Measurements from ENCODE around the gene OTUB2.

The OTUB2 gene

DNA sequence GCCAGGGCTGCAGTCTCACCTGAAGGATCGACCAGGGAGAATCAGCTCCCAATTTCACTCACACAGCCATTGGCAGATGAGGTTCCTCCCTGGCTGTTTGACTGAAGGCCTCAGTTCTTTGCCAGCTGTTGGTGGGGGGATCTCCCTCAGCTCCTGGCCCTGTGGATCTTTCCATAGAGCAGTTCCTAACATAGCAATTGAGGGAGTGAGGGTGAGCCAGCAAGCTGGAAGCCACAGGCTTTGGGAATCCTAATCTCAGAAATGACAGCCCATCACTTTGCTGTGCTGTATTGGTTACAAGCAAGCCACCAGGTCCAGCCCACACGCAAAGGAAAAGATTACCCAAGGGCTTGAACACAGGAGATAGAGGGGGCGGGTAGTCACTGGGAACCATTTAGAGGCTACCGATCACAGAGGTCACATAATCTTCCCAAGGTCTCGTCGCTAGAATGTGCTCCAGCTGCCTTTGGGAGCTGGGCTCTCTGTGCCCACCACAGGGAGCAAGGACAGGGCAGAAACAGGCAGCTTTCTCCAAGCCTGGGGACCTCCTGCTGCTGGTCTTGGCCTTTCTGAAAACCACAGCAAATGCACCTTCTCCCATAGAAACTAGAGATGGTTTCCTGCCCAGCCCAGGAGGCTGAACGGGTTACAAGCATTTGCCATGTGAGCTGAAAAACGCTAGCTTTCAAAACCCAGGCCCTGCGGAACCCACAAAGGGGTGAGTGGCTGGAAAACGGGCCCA is 4.6 kb upstream of the OTUB2 start:
- no peak overlapping the region for H3K23ac ChIP-seq (ENCODE audit: low read length)
- no peak overlapping the region for H3K14ac ChIP-seq (ENCODE audit: low read length)
- H3K18ac ChIP-seq (ENCODE audit: low read length), result no peak overlapping the region
- H3K79me1 ChIP-seq (ENCODE audit: low read length), result peaks cover 6% of the 10 kb centered on the region
- H2BK12ac ChIP-seq (ENCODE audit: low read length), result no peak overlapping the region
- no CpG with 5 or more reads among the region's 10 CpGs for WGBS (ENCODE audit: extremely low coverage, insufficient coverage, insufficient read length)
- no peak overlapping the region for H3K27ac ChIP-seq (ENCODE audit: low read depth, low read length)
- H3K9ac ChIP-seq (ENCODE audit: low read length), result no peak overlapping the region
- H2AFZ ChIP-seq (ENCODE audit: insufficient read depth, low read length, poor library complexity), result no peak overlapping the region
- H3K9me3 ChIP-seq (ENCODE audit: insufficient read depth, low read depth, low read length), result peaks cover 2% of the 10 kb centered on the region
- H4K91ac ChIP-seq (ENCODE audit: low read depth, low read length), result peak overlapping the region; percentile 9
- H3K4me3 ChIP-seq (ENCODE audit: low read depth, low read length), result no peak overlapping the region
- no peak overlapping the region for H4K8ac ChIP-seq (ENCODE audit: low read depth, low read length)
- no peaks in the 10 kb centered on the region for H3K27me3 ChIP-seq (ENCODE audit: insufficient read depth, low read length)
- no peak overlapping the region for H2AK5ac ChIP-seq (ENCODE audit: low read length)
- H3K36me3 ChIP-seq (ENCODE audit: control insufficient read depth in 1 of 2, insufficient read depth in 2 of 2, low read length in 2 of 2), result no peaks in the 10 kb centered on the region
- no peak overlapping the region for H3K4ac ChIP-seq (ENCODE audit: low read depth, low read length)
- H3K79me2 ChIP-seq (ENCODE audit: control insufficient read depth, insufficient read depth, low read length, poor library complexity), result no peaks in the 10 kb centered on the region
- H2BK120ac ChIP-seq (ENCODE audit: insufficient read depth, low read length, poor library complexity), result peak overlapping the region; percentile 41
- H4K12ac ChIP-seq (ENCODE audit: low read depth, low read length), result no peak overlapping the region
- no peak for DNase-seq
- peaks cover 0 to 7% of the 10 kb centered on the region in 2 experiments for H3K4me1 ChIP-seq (ENCODE audit: control insufficient read depth in 1 of 2, insufficient read depth in 2 of 2, low read length in 2 of 2)
- no peak overlapping the region for H3K4me2 ChIP-seq (ENCODE audit: low read length)
- H2BK5ac ChIP-seq (ENCODE audit: low read depth, low read length, poor library complexity), result no peak overlapping the region

GRCh38 chr14:94022532-94023411 is 3.4 kb upstream of the OTUB2 start:
- Histone ChIP-seq H3K4me3 (ENCODE audit: low read depth, low read length) (no peak overlapping the region), H3K9ac (ENCODE audit: low read length) (no peak overlapping the region)
- WGBS (ENCODE audit: extremely low coverage, insufficient coverage, insufficient read length), result no CpG with 5 or more reads among the region's 10 CpGs

DNA sequence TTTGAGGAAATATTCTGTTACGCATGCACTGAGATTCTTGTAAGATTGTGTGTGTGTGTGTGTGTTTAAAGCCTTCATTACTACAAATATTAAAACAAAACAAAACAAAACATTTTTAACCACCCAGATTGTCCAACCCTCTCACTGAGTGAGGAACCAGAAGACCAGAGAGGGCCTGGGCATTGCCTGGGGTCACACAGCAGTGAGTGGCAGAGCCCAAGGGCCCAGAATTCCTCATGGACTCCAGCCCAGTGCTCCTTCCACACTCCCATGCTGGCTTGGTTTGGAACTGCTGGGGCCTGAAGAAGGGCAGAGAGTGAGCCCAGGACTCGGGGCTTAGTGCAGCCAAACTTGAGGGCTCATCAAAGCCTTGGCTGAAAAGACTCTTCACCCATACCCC is 1.6 kb upstream of the OTUB2 start:
- Histone ChIP-seq H3K36me3 (ENCODE audit: control insufficient read depth in 1 of 2, insufficient read depth in 2 of 2, low read length in 2 of 2) (no peaks in the 10 kb centered on the region), H3K79me2 (ENCODE audit: control insufficient read depth, insufficient read depth, low read length, poor library complexity) (no peaks in the 10 kb centered on the region), H3K4me3 (ENCODE audit: low read depth, low read length) (no peak overlapping the region), H4K91ac (ENCODE audit: low read depth, low read length) (no peak overlapping the region), H3K79me1 (ENCODE audit: low read length) (peaks cover 6% of the 10 kb centered on the region), H3K4me1 (ENCODE audit: control insufficient read depth in 1 of 2, insufficient read depth in 2 of 2, low read length in 2 of 2) (peaks cover 0 to 10% of the 10 kb centered on the region in 2 experiments), H2BK120ac (ENCODE audit: insufficient read depth, low read length, poor library complexity) (no peak overlapping the region), H4K8ac (ENCODE audit: low read depth, low read length) (no peak overlapping the region), H2AFZ (ENCODE audit: insufficient read depth, low read length, poor library complexity) (no peak overlapping the region), H3K23ac (ENCODE audit: low read length) (no peak overlapping the region), H3K4ac (ENCODE audit: low read depth, low read length) (no peak overlapping the region), H3K9ac (ENCODE audit: low read length) (no peak overlapping the region), H3K4me2 (ENCODE audit: low read length) (no peak overlapping the region), H3K9me3 (ENCODE audit: insufficient read depth, low read depth, low read length) (peaks cover 2% of the 10 kb centered on the region), H2BK12ac (ENCODE audit: low read length) (no peak overlapping the region), H2BK5ac (ENCODE audit: low read depth, low read length, poor library complexity) (no peak overlapping the region), H3K27ac (ENCODE audit: low read depth, low read length) (no peak overlapping the region), H3K27me3 (ENCODE audit: insufficient read depth, low read length) (no peaks in the 10 kb centered on the region), H3K14ac (ENCODE audit: low read length) (no peak overlapping the region), H2AK5ac (ENCODE audit: low read length) (no peak overlapping the region), H3K18ac (ENCODE audit: low read length) (no peak overlapping the region), H4K12ac (ENCODE audit: low read depth, low read length) (no peak overlapping the region)
- no CpG with 5 or more reads among the region's 2 CpGs for WGBS (ENCODE audit: extremely low coverage, insufficient coverage, insufficient read length)
- no peak for DNase-seq

More at GRCh38 chr14:94022532-94023411, 3.4 kb upstream of the OTUB2 start:
- Histone ChIP-seq H3K23ac (ENCODE audit: low read length) (no peak overlapping the region), H3K18ac (ENCODE audit: low read length) (no peak overlapping the region), H3K9me3 (ENCODE audit: insufficient read depth, low read depth, low read length) (peaks cover 2% of the 10 kb centered on the region), H3K4ac (ENCODE audit: low read depth, low read length) (no peak overlapping the region), H3K27ac (ENCODE audit: low read depth, low read length) (no peak overlapping the region), H2AK5ac (ENCODE audit: low read length) (no peak overlapping the region), H2BK120ac (ENCODE audit: insufficient read depth, low read length, poor library complexity) (peak overlapping the region; percentile 12), H2AFZ (ENCODE audit: insufficient read depth, low read length, poor library complexity) (no peak overlapping the region), H3K36me3 (ENCODE audit: control insufficient read depth in 1 of 2, insufficient read depth in 2 of 2, low read length in 2 of 2) (no peaks in the 10 kb centered on the region), H4K91ac (ENCODE audit: low read depth, low read length) (no peak overlapping the region), H3K79me1 (ENCODE audit: low read length) (peaks cover 6% of the 10 kb centered on the region), H3K14ac (ENCODE audit: low read length) (no peak overlapping the region), H2BK5ac (ENCODE audit: low read depth, low read length, poor library complexity) (no peak overlapping the region), H4K12ac (ENCODE audit: low read depth, low read length) (no peak overlapping the region), H3K4me2 (ENCODE audit: low read length) (no peak overlapping the region), H3K4me1 (ENCODE audit: control insufficient read depth in 1 of 2, insufficient read depth in 2 of 2, low read length in 2 of 2) (peaks cover 0 to 8% of the 10 kb centered on the region in 2 experiments), H3K79me2 (ENCODE audit: control insufficient read depth, insufficient read depth, low read length, poor library complexity) (no peaks in the 10 kb centered on the region), H4K8ac (ENCODE audit: low read depth, low read length) (no peak overlapping the region), H2BK12ac (ENCODE audit: low read length) (no peak overlapping the region), H3K27me3 (ENCODE audit: insufficient read depth, low read length) (no peaks in the 10 kb centered on the region)
- DNase-seq, result peak; percentile 36 to 55

DNA sequence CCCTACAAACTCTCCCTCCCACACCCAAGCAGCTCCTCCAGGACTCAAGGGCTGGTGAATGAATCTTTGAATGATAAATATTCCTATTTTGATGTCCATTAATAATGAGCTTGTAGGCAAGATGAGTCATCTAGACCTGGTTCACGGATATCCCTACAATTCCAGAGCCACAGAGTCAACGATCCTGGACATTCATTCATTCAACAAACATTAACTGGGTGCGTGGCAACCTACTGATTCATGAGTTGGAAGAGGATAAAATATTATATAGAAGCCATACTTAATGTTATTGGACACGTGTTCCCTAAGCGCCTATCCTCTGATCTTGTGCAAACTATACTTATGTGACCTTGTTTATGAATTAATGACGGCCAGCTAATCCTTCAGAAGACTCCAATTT is 420 bp upstream of the OTUB2 start:
- Histone ChIP-seq H3K4me2 (ENCODE audit: low read length) (peak overlapping the region; percentile 48), H4K8ac (ENCODE audit: low read depth, low read length) (no peak overlapping the region), H3K9ac (ENCODE audit: low read length) (no peak overlapping the region), H3K4ac (ENCODE audit: low read depth, low read length) (no peak overlapping the region), H2BK120ac (ENCODE audit: insufficient read depth, low read length, poor library complexity) (no peak overlapping the region), H4K91ac (ENCODE audit: low read depth, low read length) (no peak overlapping the region), H2AK5ac (ENCODE audit: low read length) (no peak overlapping the region), H3K4me1 (ENCODE audit: control insufficient read depth in 1 of 2, insufficient read depth in 2 of 2, low read length in 2 of 2) (peaks cover 0 to 10% of the 10 kb centered on the region in 2 experiments), H2BK5ac (ENCODE audit: low read depth, low read length, poor library complexity) (no peak overlapping the region), H3K27ac (ENCODE audit: low read depth, low read length) (no peak overlapping the region), H3K9me3 (ENCODE audit: insufficient read depth, low read depth, low read length) (no peaks in the 10 kb centered on the region), H3K79me2 (ENCODE audit: control insufficient read depth, insufficient read depth, low read length, poor library complexity) (no peaks in the 10 kb centered on the region), H2BK12ac (ENCODE audit: low read length) (no peak overlapping the region), H3K14ac (ENCODE audit: low read length) (no peak overlapping the region), H4K12ac (ENCODE audit: low read depth, low read length) (no peak overlapping the region), H3K27me3 (ENCODE audit: insufficient read depth, low read length) (no peaks in the 10 kb centered on the region), H3K18ac (ENCODE audit: low read length) (no peak overlapping the region), H3K79me1 (ENCODE audit: low read length) (peaks cover 4% of the 10 kb centered on the region), H3K4me3 (ENCODE audit: low read depth, low read length) (no peak overlapping the region), H3K36me3 (ENCODE audit: control insufficient read depth in 1 of 2, insufficient read depth in 2 of 2, low read length in 2 of 2) (no peaks in the 10 kb centered on the region), H3K23ac (ENCODE audit: low read length) (no peak overlapping the region), H2AFZ (ENCODE audit: insufficient read depth, low read length, poor library complexity) (no peak overlapping the region)
- DNase-seq, result no peak
- no CpG with 5 or more reads among the region's 6 CpGs for WGBS (ENCODE audit: extremely low coverage, insufficient coverage, insufficient read length)

Measured in trophoblast cell (in vitro differentiated cells and primary cell).